Neural progenitor cell (in vitro differentiated cells): ENCODE results near the gene CMPK2. TPM values are rescaled to one million over a fixed set of nuclear protein-coding genes. Genes with fewer than 3 reads are reported as not detected.

ENCODE experiments used
- DNase-seq: peaks from one replicate; pipeline ENCODE4 v3.0.0-alpha.2; 2016; ENCODE audit warnings: low spot score
- H2AFZ ChIP-seq: fragments of 200-600 bp; sonication (generic); replicated peaks from 2 replicates; pipeline ENCODE4 v1.6.1; 2016; ENCODE audit warnings: antibody characterized with exemption
- H3F3A ChIP-seq: fragments of 200-600 bp; sonication (generic); 2 replicates; pipeline ENCODE4 v1.6.1; 2016; ENCODE audit warnings: antibody characterized with exemption, low read depth
- H3K27ac ChIP-seq: fragments of 200-600 bp; sonication (generic); 2 replicates; pipeline ENCODE4 v1.5.1; 2016; ENCODE audit warnings: mild to moderate bottlenecking
- H3K27me3 ChIP-seq: fragments of 200-600 bp; sonication (generic); 2 replicates; pipeline ENCODE4 v1.6.1; 2016; ENCODE audit warnings: mild to moderate bottlenecking, moderate library complexity
- H3K36me3 ChIP-seq: fragments of 200-600 bp; sonication (generic); 2 replicates; pipeline ENCODE4 v1.5.1; 2016
- H3K4me1 ChIP-seq: fragments of 200-600 bp; sonication (generic); 2 replicates; pipeline ENCODE4 v1.6.1; 2016; ENCODE audit warnings: mixed run types
- H3K4me2 ChIP-seq: fragments of 200-600 bp; sonication (generic); 2 replicates; pipeline ENCODE4 v1.6.1; 2016
- H3K4me3 ChIP-seq: fragments of 200-600 bp; sonication (generic); 2 replicates; pipeline ENCODE4 v1.5.1; 2016
- H3K79me2 ChIP-seq: fragments of 200-600 bp; sonication (generic); 2 replicates; pipeline ENCODE4 v1.6.1; 2016; ENCODE audit warnings: low read depth
- H3K9ac ChIP-seq: fragments of 200-600 bp; sonication (generic); 2 replicates; pipeline ENCODE4 v1.6.1; 2016
- H3K9me3 ChIP-seq: fragments of 200-600 bp; sonication (generic); 2 replicates; pipeline ENCODE4 v1.5.1; 2016; ENCODE audit warnings: low read depth
- H4K20me1 ChIP-seq: fragments of 200-600 bp; sonication (generic); 2 replicates; pipeline ENCODE4 v1.6.1; 2016; ENCODE audit warnings: low read depth
- H3K27ac Mint-ChIP-seq: 3 replicates; pipeline ENCODE4 v1.8.0; 2021; ENCODE audit warnings: mixed read lengths
- H3K27me3 Mint-ChIP-seq: 2 replicates; pipeline ENCODE4 v1.8.0; 2022; ENCODE audit warnings: low read depth, mild to moderate bottlenecking, inconsistent platforms, moderate library complexity, mixed read lengths; ENCODE audit not compliant: insufficient read depth
- H3K36me3 Mint-ChIP-seq: 3 replicates; pipeline ENCODE4 v1.8.0; 2021; ENCODE audit warnings: mixed read lengths
- H3K4me1 Mint-ChIP-seq: 3 replicates; pipeline ENCODE4 v1.8.0; 2021; ENCODE audit warnings: mixed read lengths
- H3K4me3 Mint-ChIP-seq: 3 replicates; pipeline ENCODE4 v1.8.0; 2021; ENCODE audit warnings: mild to moderate bottlenecking, moderate library complexity, mixed read lengths
- H3K9me3 Mint-ChIP-seq: 3 replicates; pipeline ENCODE4 v1.8.0; 2020; ENCODE audit warnings: mixed read lengths
- EZH2 ChIP-seq: fragments of 200-600 bp; sonication (generic); IDR thresholded peaks from 2 replicates; pipeline ENCODE4 v1.6.1; 2017; ENCODE audit warnings: antibody characterized with exemption, mild to moderate bottlenecking, moderate library complexity
- EZH2phosphoT487 ChIP-seq: fragments of 200-600 bp; sonication (generic); IDR thresholded peaks from 2 replicates; pipeline ENCODE4 v1.6.1; 2017; ENCODE audit warnings: antibody characterized with exemption
- total RNA-seq: library from RNA; depleted of rRNA; stranded (reverse); fragments of >200 nt; gene quantifications from 2 replicates; pipeline ENCODE4 v1.2.3, GENCODE V29; 2015; ENCODE audit warnings: low replicate concordance
- TF ChIP-seq, protein P1 (sequence below): fragments of 200-600 bp; sonication (generic); IDR thresholded peaks from 2 replicates; pipeline ENCODE4 v1.5.1; 2017; ENCODE audit warnings: antibody characterized with exemption, mild to moderate bottlenecking

The CMPK2 gene
- total RNA-seq, 1 donor from 2014 or later, result not detected

DNA sequence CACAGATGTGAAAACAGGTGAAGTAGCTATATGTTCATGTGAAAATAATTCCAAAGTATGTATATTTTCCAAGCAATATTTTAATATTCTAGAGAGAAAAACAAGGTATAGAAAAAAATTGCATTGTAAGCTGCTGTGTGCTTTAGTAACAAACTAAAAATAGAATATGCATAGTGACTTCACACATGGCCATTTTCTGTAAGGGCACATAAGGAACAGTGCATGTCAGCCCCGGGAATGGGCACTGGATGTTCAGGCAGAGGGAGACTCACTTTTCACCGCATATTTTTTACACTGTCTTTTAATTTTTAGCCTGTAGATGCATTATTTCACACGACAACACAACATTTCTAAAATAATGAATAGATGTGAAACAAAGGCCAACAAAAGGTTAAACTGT, 46.0 kb downstream of the CMPK2 start:
- H4K20me1 ChIP-seq, result no peaks in the 10 kb centered on the region
- no peak overlapping the region for H3K4me3 Mint-ChIP-seq
- H3K4me3 ChIP-seq, result no peak overlapping the region
- peaks cover 4% of the 10 kb centered on the region for H3K4me1 Mint-ChIP-seq
- H3K4me1 ChIP-seq, result no peaks in the 10 kb centered on the region
- H3K27ac ChIP-seq, result no peak overlapping the region
- H3K9ac ChIP-seq, result no peak overlapping the region
- no peak for DNase-seq
- no peaks in the 10 kb centered on the region for H3K36me3 ChIP-seq
- peaks cover 2% of the 10 kb centered on the region for H3K27me3 Mint-ChIP-seq
- H3K36me3 Mint-ChIP-seq, result no peaks in the 10 kb centered on the region
- no peaks in the 10 kb centered on the region for H3K27me3 ChIP-seq
- H3K27ac Mint-ChIP-seq, result peak overlapping the region; percentile 49
- H3K79me2 ChIP-seq, result no peaks in the 10 kb centered on the region
- H3K9me3 Mint-ChIP-seq, result peaks cover 9% of the 10 kb centered on the region
- no peak overlapping the region for H3K4me2 ChIP-seq
- TF ChIP-seq EZH2phosphoT487, result no peak
- no peak for TF ChIP-seq EZH2
- H3F3A ChIP-seq, result no peaks in the 10 kb centered on the region
- no peak overlapping the region for H2AFZ ChIP-seq
- H3K9me3 ChIP-seq, result no peaks in the 10 kb centered on the region

DNA sequence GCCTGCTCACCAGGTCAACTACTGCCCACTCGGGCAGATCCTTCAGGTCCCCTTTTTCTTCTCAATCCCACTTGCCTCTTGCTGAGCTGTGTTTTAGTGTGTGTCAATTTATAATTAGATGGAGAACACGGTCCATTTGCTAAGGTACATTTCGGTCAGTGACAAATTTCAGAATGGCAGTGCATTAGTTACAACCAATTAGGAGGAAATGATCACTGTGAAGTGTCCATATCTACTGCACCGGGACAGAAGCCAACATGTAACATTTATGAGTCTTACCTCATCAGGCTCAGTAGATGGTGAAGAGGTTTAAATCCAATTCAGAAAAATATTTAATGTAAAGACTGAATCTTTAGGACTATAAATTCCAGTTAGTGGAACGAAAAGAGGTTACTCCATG, 47.7 kb downstream of the CMPK2 start:
- Histone ChIP-seq H4K20me1 (no peaks in the 10 kb centered on the region), H3K4me3 (no peak overlapping the region), H3K4me2 (no peak overlapping the region), H3F3A (no peaks in the 10 kb centered on the region), H3K27ac (no peak overlapping the region), H3K9ac (no peak overlapping the region), H2AFZ (no peak overlapping the region), H3K36me3 (no peaks in the 10 kb centered on the region), H3K79me2 (no peaks in the 10 kb centered on the region), H3K9me3 (no peaks in the 10 kb centered on the region), H3K27me3 (no peaks in the 10 kb centered on the region), H3K4me1 (no peaks in the 10 kb centered on the region)
- H3K4me1 Mint-ChIP-seq, result peaks cover 4% of the 10 kb centered on the region
- no peaks in the 10 kb centered on the region for H3K36me3 Mint-ChIP-seq
- TF ChIP-seq EZH2phosphoT487, result no peak
- TF ChIP-seq, protein P1, sequence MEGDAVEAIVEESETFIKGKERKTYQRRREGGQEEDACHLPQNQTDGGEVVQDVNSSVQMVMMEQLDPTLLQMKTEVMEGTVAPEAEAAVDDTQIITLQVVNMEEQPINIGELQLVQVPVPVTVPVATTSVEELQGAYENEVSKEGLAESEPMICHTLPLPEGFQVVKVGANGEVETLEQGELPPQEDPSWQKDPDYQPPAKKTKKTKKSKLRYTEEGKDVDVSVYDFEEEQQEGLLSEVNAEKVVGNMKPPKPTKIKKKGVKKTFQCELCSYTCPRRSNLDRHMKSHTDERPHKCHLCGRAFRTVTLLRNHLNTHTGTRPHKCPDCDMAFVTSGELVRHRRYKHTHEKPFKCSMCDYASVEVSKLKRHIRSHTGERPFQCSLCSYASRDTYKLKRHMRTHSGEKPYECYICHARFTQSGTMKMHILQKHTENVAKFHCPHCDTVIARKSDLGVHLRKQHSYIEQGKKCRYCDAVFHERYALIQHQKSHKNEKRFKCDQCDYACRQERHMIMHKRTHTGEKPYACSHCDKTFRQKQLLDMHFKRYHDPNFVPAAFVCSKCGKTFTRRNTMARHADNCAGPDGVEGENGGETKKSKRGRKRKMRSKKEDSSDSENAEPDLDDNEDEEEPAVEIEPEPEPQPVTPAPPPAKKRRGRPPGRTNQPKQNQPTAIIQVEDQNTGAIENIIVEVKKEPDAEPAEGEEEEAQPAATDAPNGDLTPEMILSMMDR, result no peak
- no peak for TF ChIP-seq EZH2
- no peak overlapping the region for H3K27ac Mint-ChIP-seq
- peaks cover 9% of the 10 kb centered on the region for H3K9me3 Mint-ChIP-seq
- no peak overlapping the region for H3K4me3 Mint-ChIP-seq
- no peak for DNase-seq
- H3K27me3 Mint-ChIP-seq, result peaks cover 2% of the 10 kb centered on the region

DNA sequence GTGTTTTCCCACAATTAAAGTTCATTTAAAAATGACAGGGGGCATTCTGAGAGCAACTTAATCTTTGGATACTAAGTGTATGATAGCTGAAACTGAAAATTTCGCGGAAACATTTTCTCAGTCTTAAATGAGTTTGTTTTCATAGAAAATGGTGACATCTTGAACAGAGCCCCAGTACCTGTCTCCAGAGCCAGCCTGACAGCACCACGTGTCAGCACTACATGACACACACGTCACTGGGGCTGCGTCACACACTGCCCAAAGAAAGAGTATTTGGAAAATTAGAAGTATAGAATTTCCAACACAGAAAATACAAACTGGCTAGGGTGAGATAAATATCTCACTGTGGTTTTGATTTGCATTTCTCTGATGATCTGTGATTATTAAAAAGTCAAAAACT, 50.8 kb downstream of the CMPK2 start:
- no peaks in the 10 kb centered on the region for H3F3A ChIP-seq
- Mint-ChIP-seq H3K4me1 (peaks cover 18% of the 10 kb centered on the region), H3K4me3 (no peak overlapping the region), H3K27me3 (no peaks in the 10 kb centered on the region), H3K9me3 (peaks cover 6% of the 10 kb centered on the region), H3K36me3 (no peaks in the 10 kb centered on the region), H3K27ac (no peak overlapping the region)
- no peak overlapping the region for H2AFZ ChIP-seq
- H3K36me3 ChIP-seq, result no peaks in the 10 kb centered on the region
- H3K4me3 ChIP-seq, result no peak overlapping the region
- no peaks in the 10 kb centered on the region for H3K9me3 ChIP-seq
- no peaks in the 10 kb centered on the region for H4K20me1 ChIP-seq
- no peak overlapping the region for H3K4me2 ChIP-seq
- H3K9ac ChIP-seq, result no peak overlapping the region
- no peaks in the 10 kb centered on the region for H3K79me2 ChIP-seq
- TF ChIP-seq, protein P1, result no peak
- TF ChIP-seq EZH2phosphoT487 (no peak), EZH2 (no peak)
- H3K27me3 ChIP-seq, result no peaks in the 10 kb centered on the region
- no peak overlapping the region for H3K27ac ChIP-seq
- no peak for DNase-seq
- H3K4me1 ChIP-seq, result peaks cover 3% of the 10 kb centered on the region

DNA sequence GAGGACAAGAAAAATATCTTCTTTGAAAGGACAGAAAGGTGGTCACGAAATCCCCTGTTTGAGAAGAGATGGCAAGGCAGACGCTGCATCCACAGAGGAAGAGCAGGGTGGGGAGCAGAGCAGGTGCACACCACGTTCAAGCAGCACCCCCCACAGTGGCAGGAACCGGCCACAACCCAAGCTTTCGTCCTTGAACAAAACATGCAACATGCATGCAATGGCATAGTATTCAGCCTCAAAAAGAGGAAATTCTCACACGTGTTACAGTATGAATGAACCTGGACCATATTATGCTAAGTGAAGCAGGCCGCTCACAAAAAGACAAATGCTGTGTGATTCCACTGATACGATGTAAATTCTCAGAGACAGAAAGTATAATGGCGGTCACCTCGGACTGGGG, 51.4 kb downstream of the CMPK2 start:
- no peak overlapping the region for H3K27ac ChIP-seq
- H3K4me3 ChIP-seq, result no peak overlapping the region
- H3K27me3 ChIP-seq, result no peaks in the 10 kb centered on the region
- peaks cover 3% of the 10 kb centered on the region for H3K4me1 ChIP-seq
- no peaks in the 10 kb centered on the region for H3F3A ChIP-seq
- no peaks in the 10 kb centered on the region for H3K79me2 ChIP-seq
- TF ChIP-seq EZH2phosphoT487, result no peak
- TF ChIP-seq, protein P1, result no peak
- TF ChIP-seq EZH2, result no peak
- no peak overlapping the region for H3K9ac ChIP-seq
- DNase-seq, result no peak
- no peaks in the 10 kb centered on the region for H3K27me3 Mint-ChIP-seq
- H3K9me3 ChIP-seq, result no peaks in the 10 kb centered on the region
- H3K27ac Mint-ChIP-seq, result no peak overlapping the region
- no peak overlapping the region for H3K4me3 Mint-ChIP-seq
- no peak overlapping the region for H3K4me2 ChIP-seq
- peaks cover 15% of the 10 kb centered on the region for H3K4me1 Mint-ChIP-seq
- no peak overlapping the region for H2AFZ ChIP-seq
- no peaks in the 10 kb centered on the region for H3K36me3 ChIP-seq
- no peaks in the 10 kb centered on the region for H3K36me3 Mint-ChIP-seq
- H3K9me3 Mint-ChIP-seq, result peaks cover 6% of the 10 kb centered on the region
- no peaks in the 10 kb centered on the region for H4K20me1 ChIP-seq
